Uterus (tissue), 2 donors: ENCODE measurements around the gene OS9.

Experiments
- CTCF ChIP-seq, 4 experiments: fragments of 200-600 bp in 2 of 4; fragments of 450-650 bp in 2 of 4; sonication (generic) in 2 of 4; IDR thresholded peaks; one replicate each; pipeline ENCODE4 v1.5.1; 2016 to 2019; ENCODE audit warnings: antibody characterized with exemption in 4 of 4, mild to moderate bottlenecking in 2 of 4, moderate library complexity in 1 of 4
- POLR2A ChIP-seq, 2 donors: fragments of 450-650 bp; IDR thresholded peaks; one replicate each; pipeline ENCODE4 v1.6.1; 2016; ENCODE audit warnings: antibody characterized with exemption in 2 of 2, mild to moderate bottlenecking in 1 of 2, moderate library complexity in 1 of 2

GRCh38 chr12:57657744-57658143 lies 36.2 kb upstream of the OS9 start:
- TF ChIP-seq CTCF (IDR thresholded peaks at IDR 0.05) (no peak), POLR2A (IDR thresholded peaks at IDR 0.05) (no peak)
